MM.1S (cell line): Measurements from ENCODE around the gene TPCN2.

Experiments used
- DNase-seq: peaks from one replicate; pipeline ENCODE4 v3.0.0-alpha.2; 2015
- H2AFZ ChIP-seq: fragments of 300-600 bp; sonication (generic); 2 replicates; pipeline ENCODE4 v1.6.0; 2016; ENCODE audit warnings: antibody characterized with exemption, low read length
- H3F3A ChIP-seq: fragments of 300-600 bp; sonication (generic); 2 replicates; pipeline ENCODE4 v1.6.1; 2016; ENCODE audit warnings: mild to moderate bottlenecking, antibody characterized with exemption, low read length, moderate library complexity, mixed read lengths; ENCODE audit not compliant: insufficient read depth
- H3K27ac ChIP-seq: fragments of 300-600 bp; sonication (generic); 2 replicates; pipeline ENCODE4 v1.5.1; 2016; ENCODE audit warnings: mild to moderate bottlenecking, low read length
- H3K27me3 ChIP-seq: fragments of 300-600 bp; sonication (generic); replicated peaks from 2 replicates; pipeline ENCODE4 v1.6.0; 2016; ENCODE audit warnings: low read length; ENCODE audit not compliant: insufficient read depth
- H3K36me3 ChIP-seq: fragments of 300-600 bp; sonication (generic); replicated peaks from 2 replicates; pipeline ENCODE4 v1.6.1; 2016; ENCODE audit warnings: mild to moderate bottlenecking, low read length, mixed read lengths; ENCODE audit not compliant: insufficient read depth
- H3K4me1 ChIP-seq: fragments of 300-600 bp; sonication (generic); 2 replicates; pipeline ENCODE4 v1.6.1; 2016; ENCODE audit warnings: low read length, mixed read lengths
- H3K4me2 ChIP-seq: fragments of 300-600 bp; sonication (generic); 2 replicates; pipeline ENCODE4 v1.6.0; 2016; ENCODE audit warnings: low read depth, low read length
- H3K4me3 ChIP-seq: fragments of 300-600 bp; sonication (generic); 2 replicates; pipeline ENCODE4 v1.5.1; 2016; ENCODE audit warnings: low read length, mixed read lengths
- H3K79me2 ChIP-seq: fragments of 300-600 bp; sonication (generic); 2 replicates; pipeline ENCODE4 v1.6.1; 2016; ENCODE audit warnings: mixed run types, low read length, mixed read lengths
- H3K9ac ChIP-seq: fragments of 300-600 bp; sonication (generic); 2 replicates; pipeline ENCODE4 v1.6.1; 2016; ENCODE audit warnings: low read length, mixed read lengths
- H3K9me2 ChIP-seq: fragments of 300-600 bp; sonication (generic); replicated peaks from 2 replicates; pipeline ENCODE4 v1.6.1; 2016; ENCODE audit warnings: mild to moderate bottlenecking, low read length, mixed read lengths; ENCODE audit not compliant: insufficient read depth
- H3K9me3 ChIP-seq: fragments of 300-600 bp; sonication (generic); replicated peaks from 2 replicates; pipeline ENCODE4 v1.6.1; 2016; ENCODE audit warnings: mild to moderate bottlenecking, low read length, mixed read lengths; ENCODE audit not compliant: insufficient read depth
- H4K20me1 ChIP-seq: fragments of 300-600 bp; sonication (generic); 2 replicates; pipeline ENCODE4 v1.6.1; 2016; ENCODE audit warnings: mild to moderate bottlenecking, low read length, moderate library complexity, mixed read lengths; ENCODE audit not compliant: insufficient read depth
- CTCF ChIP-seq: fragments of 300-600 bp; sonication (generic); IDR thresholded peaks from 2 replicates; pipeline ENCODE4 v1.5.1; 2016; ENCODE audit warnings: antibody characterized with exemption, low read length, mixed read lengths
- EZH2 ChIP-seq: fragments of 300-600 bp; sonication (generic); optimal IDR thresholded peaks from 2 replicates; pipeline ENCODE3; 2017; ENCODE audit warnings: low read depth, mild to moderate bottlenecking, antibody characterized with exemption, low read length, mixed read lengths
- EZH2phosphoT487 ChIP-seq: fragments of 300-600 bp; sonication (generic); IDR thresholded peaks from 2 replicates; pipeline ENCODE4 v1.6.1; 2018; ENCODE audit warnings: antibody characterized with exemption, low read length

Gene TPCN2

DNA sequence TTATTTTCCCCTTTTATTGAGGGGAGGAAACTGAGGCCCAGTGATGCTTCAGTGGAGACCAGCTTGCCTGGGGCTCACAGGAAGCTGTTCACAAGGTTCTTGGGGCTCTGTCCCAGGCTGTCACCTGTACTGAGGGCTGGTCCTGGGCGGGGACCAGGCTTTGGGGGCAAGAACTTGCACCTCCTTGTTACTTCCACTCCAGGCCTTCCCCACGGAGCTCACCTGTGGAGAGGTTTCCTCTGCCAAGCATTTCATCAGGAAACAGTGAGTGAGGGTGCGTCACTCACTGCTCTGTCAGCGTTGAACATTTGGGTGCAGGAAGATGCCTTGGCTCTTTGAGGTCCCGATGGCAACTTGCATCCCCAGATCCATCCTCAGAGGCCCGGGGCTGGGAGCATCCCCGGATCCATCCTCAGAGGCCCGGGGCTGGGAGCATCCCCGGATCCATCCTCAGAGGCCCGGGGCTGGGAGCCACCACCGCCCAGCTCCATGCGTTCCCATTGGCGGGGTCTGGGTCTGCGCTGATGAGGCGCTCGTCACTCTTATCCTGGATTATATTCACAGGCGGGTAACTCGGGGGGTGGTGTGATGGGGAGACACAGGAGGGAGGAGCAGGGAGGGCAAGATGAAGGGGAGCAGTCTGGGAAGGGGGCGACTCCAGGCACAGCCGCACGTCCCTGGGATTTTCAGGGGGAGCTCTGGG lies 105.6 kb downstream of the TPCN2 start:
- H3K9me2 ChIP-seq = no peaks in the 10 kb centered on the region
- no peak overlapping the region for H3K4me2 ChIP-seq
- no peaks in the 10 kb centered on the region for H3K4me1 ChIP-seq
- H3K79me2 ChIP-seq = no peaks in the 10 kb centered on the region
- no peak for DNase-seq
- no peaks in the 10 kb centered on the region for H3F3A ChIP-seq
- TF ChIP-seq CTCF = no peak
- no peak for TF ChIP-seq EZH2phosphoT487
- no peak for TF ChIP-seq EZH2
- no peak overlapping the region for H3K27ac ChIP-seq
- no peak overlapping the region for H2AFZ ChIP-seq
- H4K20me1 ChIP-seq = no peaks in the 10 kb centered on the region
- no peaks in the 10 kb centered on the region for H3K36me3 ChIP-seq
- H3K9me3 ChIP-seq = no peaks in the 10 kb centered on the region
- H3K4me3 ChIP-seq = no peak overlapping the region
- no peak overlapping the region for H3K9ac ChIP-seq
- peaks cover 68% of the 10 kb centered on the region for H3K27me3 ChIP-seq

- TF ChIP-seq EZH2phosphoT487 = no peak
- no peak for TF ChIP-seq CTCF
- TF ChIP-seq EZH2 = no peak
- Histone ChIP-seq H3K36me3 (no peaks in the 10 kb centered on the region), H3K9me2 (no peaks in the 10 kb centered on the region), H3K9ac (no peak overlapping the region), H2AFZ (no peak overlapping the region), H4K20me1 (no peaks in the 10 kb centered on the region), H3K9me3 (no peaks in the 10 kb centered on the region), H3K4me1 (no peaks in the 10 kb centered on the region), H3K79me2 (no peaks in the 10 kb centered on the region), H3K27me3 (peaks cover 70% of the 10 kb centered on the region), H3K4me2 (no peak overlapping the region), H3K27ac (no peak overlapping the region), H3K4me3 (no peak overlapping the region), H3F3A (no peaks in the 10 kb centered on the region)
- no peak for DNase-seq
Observed at GRCh38 chr11:69154938-69155301, 106.2 kb downstream of the TPCN2 start.

GRCh38 chr11:69155302-69156234 lies 106.8 kb downstream of the TPCN2 start, which contains the start of gene SMIM38:
Gene SMIM38, plus strand, starts transcription at chr11:69155935. Its CDS starts 1,912 bp downstream, at chr11:69157847.
- Histone ChIP-seq H3K27me3 (peaks cover 70% of the 10 kb centered on the region), H3K9ac (no peak within 1 kb of the TSS), H3K9me2 (no peaks in the 10 kb centered on the region), H3K79me2 (no peaks in the 10 kb centered on the region), H3K4me3 (no peak within 1 kb of the TSS), H3K27ac (no peak within 1 kb of the TSS), H3K36me3 (no peaks in the 10 kb centered on the region), H3F3A (no peaks in the 10 kb centered on the region), H3K4me1 (no peaks in the 10 kb centered on the region), H4K20me1 (no peaks in the 10 kb centered on the region), H3K9me3 (no peaks in the 10 kb centered on the region), H3K4me2 (no peak within 1 kb of the TSS), H2AFZ (no peak within 1 kb of the TSS)
- DNase-seq = no peak
- TF ChIP-seq CTCF (no peak), EZH2phosphoT487 (no peak), EZH2 (no peak)
